Measurements from ENCODE around the gene PSMD5.

The PSMD5 gene

GRCh38 chr9:120787933-120788332, 54.8 kb downstream of the PSMD5 start:
- no peak for TF ChIP-seq CTCF (IDR thresholded peaks at IDR 0.05)

GRCh38 chr9:120783602-120784047, 59.1 kb downstream of the PSMD5 start:
- no peak for TF ChIP-seq CTCF (IDR thresholded peaks at IDR 0.05)

- TF ChIP-seq CTCF (IDR thresholded peaks at IDR 0.05): no peak
These were observed 61.5 kb downstream of the PSMD5 start for GRCh38 chr9:120781236-120781635.

- TF ChIP-seq CTCF (IDR thresholded peaks at IDR 0.05): no peak
These were observed 62.4 kb downstream of the PSMD5 start for GRCh38 chr9:120780367-120780766.

- no peak for TF ChIP-seq CTCF (IDR thresholded peaks at IDR 0.05)
These were observed 63.5 kb downstream of the PSMD5 start for GRCh38 chr9:120779227-120779626.

GRCh38 chr9:120778758-120779157, 64.0 kb downstream of the PSMD5 start:
- no peak for TF ChIP-seq CTCF (IDR thresholded peaks at IDR 0.05)

- TF ChIP-seq CTCF (IDR thresholded peaks at IDR 0.05): no peak
These were observed 65.5 kb downstream of the PSMD5 start for GRCh38 chr9:120777229-120777628.

- no peak for TF ChIP-seq CTCF (IDR thresholded peaks at IDR 0.05)
These were observed 65.9 kb downstream of the PSMD5 start for GRCh38 chr9:120776788-120777187.

Measured in LNCAP (cell line).